SU-DHL-6 (cell line): ENCODE measurements around the gene HPX.

ENCODE experiments used
- CTCF ChIP-seq: fragments of 200-600 bp; sonication (generic); IDR thresholded peaks from one replicate; pipeline ENCODE4 v1.5.1; 2017; ENCODE audit warnings: antibody characterized with exemption, mild to moderate bottlenecking, low read length, moderate library complexity; ENCODE audit not compliant: insufficient read depth, poor library complexity, severe bottlenecking
- EZH2phosphoT487 ChIP-seq: fragments of 200-600 bp; sonication (generic), shearing (Covaris generic); conservative IDR thresholded peaks from 2 replicates; pipeline ENCODE4 v1.6.1; 2018; ENCODE audit warnings: mild to moderate bottlenecking, antibody characterized with exemption, low read length, moderate library complexity, mixed read lengths

GRCh38 chr11:6387811-6388599, 52.8 kb downstream of the HPX start:
- no peak for TF ChIP-seq CTCF
- no peak for TF ChIP-seq EZH2phosphoT487
